GM15510 (cell line): Measurements from ENCODE around the gene B3GNT7.

Experiments used
- POLR2A ChIP-seq: IDR thresholded peaks from 3 replicates; pipeline ENCODE4 v1.6.1; 2011; ENCODE audit warnings: borderline replicate concordance; ENCODE audit not compliant: insufficient read length; ENCODE audit errors: extremely low read depth

Gene B3GNT7

DNA sequence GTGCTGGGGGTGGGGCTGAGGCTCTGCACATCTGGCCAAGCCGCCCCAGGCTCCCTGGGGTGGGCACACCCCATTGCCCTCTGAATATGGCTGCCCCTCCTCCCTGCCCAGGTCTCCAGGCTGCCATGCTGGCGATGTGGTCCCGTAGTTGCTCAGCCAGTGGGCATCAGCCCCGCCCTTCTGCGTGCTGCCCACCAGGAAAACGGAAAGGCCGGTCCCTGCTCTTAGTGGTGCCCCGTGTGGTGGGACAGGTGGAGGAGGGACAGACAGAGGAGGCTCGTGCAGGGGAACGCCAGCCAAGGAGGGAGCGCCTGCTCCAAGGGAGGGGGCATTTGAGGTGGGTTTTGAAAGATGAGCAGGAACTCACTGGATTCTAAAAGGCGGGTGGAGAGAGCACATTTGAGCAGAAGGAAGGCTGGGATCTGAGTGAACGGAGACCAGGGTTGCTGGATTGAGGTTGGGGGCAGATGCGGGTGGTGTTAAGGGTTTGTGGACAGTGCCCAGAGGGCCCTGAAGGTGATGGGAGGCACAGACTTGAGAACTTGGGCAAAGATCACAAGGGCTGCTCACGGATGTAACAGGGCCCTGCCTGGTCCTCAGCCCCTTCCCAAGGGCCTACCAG, 6.7 kb upstream of the B3GNT7 start:
- TF ChIP-seq POLR2A: no peak

DNA sequence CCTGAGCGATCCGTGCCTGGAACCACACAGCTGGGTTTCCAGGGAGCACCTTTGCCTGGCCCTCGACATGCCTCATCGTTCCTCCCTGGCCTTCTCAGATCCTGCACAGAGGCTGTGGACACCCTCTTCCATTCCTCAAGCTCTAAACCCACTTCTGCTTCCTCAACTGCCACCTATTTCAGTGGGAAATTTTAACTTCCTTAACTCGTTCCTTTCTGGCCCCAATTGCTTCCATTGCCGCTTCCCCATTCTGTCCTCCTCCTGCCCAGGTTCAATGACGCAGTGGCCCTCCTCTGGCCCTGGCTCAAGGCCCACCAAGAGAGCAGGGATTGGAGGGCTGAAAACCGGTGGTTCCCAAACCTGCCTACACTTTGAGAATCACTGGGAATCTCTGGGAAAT, 4.8 kb upstream of the B3GNT7 start:
- TF ChIP-seq POLR2A: no peak

DNA sequence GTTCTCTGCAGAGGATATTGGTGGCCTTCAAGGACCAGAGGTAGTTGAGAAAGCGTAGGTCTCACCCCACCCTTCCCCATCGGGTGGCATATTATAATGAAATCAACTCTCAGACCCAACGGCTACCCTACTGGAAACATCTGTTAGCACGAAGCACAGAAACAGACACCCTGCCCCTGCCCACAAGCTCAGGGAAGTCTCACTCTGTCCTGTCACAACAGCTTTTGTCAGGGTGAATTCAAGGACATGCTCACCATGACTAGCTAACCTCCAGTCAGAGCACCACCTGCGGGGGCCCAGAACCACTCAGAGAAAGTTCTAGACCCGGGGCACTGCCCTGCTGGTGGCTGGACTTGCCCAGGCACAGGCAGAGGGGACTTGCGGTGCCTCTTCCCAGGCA, 3.5 kb upstream of the B3GNT7 start:
- no peak for TF ChIP-seq POLR2A

DNA sequence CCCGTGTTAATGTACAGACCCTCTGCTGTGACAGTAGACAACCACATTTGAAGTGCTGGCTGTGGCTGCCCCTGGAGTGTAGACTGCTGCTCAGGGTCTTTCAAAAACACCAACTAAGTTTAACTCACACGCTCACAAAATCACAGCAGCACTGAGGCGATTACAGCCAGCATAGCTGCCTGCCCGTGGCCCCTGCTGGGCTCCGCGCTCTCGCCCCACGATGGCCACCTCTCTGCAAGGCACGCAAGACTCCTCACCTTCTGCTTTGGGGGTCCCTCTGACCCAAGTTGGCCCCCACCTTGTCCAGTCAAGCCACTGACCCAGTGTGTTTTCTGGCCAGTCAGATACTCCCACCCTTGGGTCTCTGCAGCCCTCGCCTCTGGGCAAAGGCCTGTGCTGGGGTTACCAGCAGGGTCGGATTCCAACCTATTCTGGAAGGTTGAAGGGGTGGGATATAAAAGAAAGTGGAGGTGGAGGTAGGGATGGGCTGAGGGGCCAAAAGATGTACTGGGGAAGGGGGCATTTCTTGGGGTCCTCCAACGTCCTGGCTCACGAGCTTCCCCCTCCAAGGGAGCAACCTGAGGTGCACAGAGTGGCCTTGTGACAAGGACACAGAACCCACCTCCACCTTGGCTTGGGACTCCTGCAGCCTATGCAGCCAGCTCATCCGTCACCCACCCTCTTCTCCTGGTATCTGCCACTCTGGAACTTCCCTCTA, 2.9 kb upstream of the B3GNT7 start:
- no peak for TF ChIP-seq POLR2A

DNA sequence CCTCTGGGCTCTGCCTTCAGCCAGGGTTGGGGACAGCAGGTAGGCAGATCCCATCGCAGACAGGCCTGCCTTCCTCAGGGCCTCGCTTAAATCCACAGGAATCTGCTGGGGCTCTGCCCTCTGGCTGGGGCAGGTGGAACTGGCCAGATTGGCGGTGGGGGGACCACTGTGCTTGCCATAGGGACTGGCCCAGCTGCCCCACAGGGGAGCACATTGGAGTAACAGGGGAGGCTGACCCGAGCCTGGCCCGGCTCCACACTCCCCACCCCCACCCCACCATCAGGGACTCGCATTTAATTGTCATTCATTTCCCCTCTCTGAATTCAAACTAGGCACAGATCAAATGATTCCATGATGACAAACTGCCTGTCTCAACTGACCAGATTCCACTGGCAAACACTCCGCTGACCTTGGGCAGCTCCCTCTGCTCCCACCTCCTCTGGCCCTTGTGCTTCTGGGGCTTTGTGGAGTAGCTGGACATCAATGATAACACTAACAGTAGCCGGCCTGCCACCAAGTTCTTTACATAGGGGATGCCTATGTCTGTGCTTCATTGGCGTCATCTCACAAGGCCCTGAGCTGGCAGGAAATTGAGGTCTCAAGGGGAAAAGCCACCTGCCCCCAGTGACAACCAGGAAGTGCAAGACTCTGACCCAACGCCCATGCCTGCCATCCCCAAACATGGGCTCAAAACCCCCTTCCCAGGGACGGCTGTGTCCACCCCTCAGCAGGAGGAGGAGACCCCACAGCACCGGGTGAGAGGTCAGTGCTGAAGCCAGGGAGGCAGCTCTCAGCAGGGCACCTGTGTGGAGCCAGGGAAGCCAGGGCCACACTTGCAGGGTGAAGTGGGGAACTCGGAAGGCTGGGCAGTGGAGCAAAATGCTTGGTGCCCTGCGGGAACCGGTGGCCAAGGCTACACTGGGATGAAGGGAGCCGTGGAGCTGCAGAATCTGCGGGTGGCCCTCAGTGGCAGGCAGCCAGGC, 2.1 kb upstream of the B3GNT7 start:
- peak; percentile 55 for TF ChIP-seq POLR2A

DNA sequence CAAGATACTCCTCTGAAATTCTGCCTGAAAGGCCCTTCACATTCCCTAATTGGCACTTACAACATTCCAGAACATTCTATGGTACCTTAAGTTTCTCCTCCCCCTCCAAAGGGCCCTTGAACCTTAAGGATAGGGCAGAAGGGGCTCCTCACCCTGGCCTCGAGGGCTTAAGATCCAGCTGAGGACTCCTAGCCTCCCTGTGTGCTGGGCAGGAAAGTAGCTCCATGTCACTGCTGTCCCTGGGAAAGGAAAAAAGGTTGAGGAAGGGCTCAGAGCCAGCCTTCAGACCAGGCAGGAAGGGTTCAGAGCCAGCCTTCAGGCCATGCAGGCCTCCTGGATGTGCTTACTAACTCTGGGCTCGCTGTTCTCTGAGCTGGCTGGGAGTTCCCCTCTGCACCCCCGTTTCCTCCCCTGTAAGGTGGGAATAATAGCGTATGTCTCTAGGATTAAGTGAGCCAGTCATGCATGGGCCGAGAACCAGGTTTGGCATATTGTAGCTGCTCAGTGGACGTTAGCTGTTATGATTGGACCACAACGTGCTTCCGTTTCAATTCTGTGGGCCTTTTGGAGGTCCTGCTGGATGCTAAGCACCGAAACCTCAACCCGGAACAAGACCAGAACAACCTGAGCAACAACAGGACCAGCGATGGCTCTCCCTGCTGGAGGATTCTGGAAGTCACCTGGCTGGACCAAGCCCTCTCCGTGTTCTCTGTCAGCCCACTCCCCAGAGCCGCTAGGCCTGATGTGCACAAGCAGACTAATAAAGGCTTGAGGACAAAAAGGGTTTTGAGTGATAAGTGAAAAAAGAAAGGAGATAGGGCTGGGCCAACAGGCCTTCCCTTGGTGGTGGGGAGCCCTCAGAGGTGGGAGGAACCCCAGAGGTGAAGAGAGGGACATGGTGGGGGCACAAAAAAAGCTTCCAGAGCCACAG, 1.0 kb upstream of the B3GNT7 start:
- TF ChIP-seq POLR2A: peak; percentile 55

DNA sequence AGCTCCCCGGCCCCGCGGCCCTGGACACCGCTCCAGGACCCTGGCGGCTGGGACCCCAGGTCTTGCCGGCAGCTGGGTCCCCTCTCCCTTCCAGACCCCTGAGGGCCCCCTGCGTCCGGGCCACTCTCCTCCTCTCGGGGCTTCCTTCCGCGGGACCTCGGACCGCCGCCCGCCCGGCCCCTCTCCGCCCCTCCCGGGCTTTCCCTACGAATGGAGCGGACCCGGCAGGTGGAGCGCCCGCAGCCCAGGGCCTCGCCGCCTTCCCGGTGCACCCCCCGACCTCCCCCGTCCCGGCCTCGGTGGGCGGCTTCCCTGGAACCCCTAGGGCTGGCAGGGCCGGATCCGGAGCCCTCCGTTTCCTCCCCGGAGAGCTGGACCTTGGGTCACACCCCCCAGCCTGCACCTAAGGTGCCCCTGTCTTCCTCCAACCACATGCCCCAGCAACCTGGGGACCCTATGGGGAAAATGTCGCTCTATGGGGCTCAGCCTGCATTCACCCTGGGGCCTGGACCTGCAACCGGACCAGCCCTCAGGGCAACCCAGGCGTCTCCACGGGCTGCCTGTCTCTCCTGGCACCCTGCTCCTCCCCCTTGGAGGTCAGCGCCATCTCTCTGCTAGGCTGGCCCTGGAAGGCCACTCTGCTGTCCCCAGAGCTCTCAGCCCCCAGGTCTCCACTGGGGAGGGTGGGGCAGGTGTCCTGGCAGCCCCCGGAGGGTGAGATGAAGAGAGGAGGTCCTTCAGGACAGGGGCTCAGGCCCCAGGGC, 730 bp downstream of the B3GNT7 start:
- no peak for TF ChIP-seq POLR2A

DNA sequence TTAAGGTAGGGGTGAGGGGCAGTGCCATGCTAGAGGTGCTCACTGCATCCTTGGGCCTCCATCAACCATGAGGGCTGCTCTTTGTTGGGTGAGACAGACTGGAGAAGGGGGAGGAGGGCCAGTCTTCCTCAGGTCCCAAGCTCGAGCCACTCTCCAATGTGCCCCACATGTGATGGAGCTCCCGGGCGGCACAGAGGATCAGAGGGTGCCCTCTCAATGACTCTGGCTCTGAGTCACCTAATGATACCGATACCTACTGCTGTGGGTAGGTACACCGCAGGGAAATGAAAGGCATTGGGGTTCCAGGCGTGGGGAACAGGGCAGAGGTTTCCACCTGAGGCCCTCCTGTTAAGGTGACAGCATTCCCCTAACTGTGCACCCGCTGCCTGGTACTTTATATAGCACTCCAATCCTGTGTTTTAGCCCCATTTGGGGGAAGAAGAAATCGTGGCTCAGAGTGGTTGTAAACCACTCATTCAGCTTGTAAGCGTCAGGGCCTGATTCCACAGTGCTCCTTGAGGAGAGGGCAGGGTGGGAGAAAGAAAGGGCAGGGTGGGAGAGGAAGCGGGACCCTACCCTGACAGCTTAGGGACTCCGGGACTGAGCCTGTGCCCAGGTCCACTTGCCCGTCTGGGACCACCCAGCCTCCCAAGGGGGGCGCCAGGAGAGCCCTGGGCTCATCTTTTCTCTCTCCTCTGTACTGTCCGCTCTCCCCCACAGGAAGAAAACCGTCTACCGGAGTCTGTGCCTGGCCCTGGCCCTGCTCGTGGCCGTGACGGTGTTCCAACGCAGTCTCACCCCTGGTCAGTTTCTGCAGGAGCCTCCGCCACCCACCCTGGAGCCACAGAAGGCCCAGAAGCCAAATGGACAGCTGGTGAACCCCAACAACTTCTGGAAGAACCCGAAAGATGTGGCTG, 1.8 kb downstream of the B3GNT7 start:
- TF ChIP-seq POLR2A: no peak

DNA sequence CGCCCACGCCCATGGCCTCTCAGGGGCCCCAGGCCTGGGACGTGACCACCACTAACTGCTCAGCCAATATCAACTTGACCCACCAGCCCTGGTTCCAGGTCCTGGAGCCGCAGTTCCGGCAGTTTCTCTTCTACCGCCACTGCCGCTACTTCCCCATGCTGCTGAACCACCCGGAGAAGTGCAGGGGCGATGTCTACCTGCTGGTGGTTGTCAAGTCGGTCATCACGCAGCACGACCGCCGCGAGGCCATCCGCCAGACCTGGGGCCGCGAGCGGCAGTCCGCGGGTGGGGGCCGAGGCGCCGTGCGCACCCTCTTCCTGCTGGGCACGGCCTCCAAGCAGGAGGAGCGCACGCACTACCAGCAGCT, 2.4 kb downstream of the B3GNT7 start:
- TF ChIP-seq POLR2A: no peak

DNA sequence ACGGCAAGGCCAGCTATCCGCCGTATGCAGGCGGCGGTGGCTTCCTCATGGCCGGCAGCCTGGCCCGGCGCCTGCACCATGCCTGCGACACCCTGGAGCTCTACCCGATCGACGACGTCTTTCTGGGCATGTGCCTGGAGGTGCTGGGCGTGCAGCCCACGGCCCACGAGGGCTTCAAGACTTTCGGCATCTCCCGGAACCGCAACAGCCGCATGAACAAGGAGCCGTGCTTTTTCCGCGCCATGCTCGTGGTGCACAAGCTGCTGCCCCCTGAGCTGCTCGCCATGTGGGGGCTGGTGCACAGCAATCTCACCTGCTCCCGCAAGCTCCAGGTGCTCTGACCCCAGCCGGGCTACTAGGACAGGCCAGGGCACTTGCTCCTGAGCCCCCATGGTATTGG, 3.1 kb downstream of the B3GNT7 start:
- no peak for TF ChIP-seq POLR2A

DNA sequence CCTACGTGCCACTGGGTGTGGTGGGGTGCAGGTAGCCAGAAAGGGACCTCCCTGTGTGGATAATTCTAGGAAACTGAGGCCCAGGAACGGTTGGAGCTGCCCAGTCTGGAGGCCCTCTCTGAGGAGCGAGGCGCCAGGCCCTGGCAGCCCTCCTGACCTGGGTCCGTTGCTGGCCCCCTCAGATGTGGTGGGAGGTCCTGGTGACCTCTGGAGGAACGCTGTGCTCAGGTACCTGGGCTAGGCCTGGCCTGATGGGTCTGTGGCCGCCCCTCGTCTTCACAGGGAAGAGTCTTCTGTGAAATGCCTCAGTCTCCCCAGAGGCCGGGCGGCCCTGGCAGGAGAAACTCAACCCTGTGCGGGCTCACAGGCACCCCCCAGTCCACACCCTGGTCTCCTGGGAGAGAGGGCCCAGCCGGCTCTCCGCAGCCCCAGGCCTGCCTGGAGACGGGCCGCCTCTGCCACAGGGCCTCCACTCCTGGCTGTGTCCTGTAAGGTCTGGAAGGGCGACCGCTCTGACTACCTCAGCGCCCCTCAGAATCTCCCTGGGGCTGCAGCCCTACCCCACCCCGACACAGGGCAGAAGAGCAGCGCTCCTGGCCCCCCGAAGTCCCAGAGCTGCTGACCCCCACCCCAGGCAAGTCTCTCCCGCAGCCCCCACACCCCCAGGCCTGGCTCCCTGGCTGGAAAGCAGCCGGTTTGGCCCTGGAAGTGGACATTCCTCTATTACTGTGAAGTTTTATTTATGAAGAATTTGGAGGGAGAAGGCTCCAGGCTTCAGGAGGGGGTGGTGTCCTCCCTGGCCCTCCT, 3.7 kb downstream of the B3GNT7 start:
- TF ChIP-seq POLR2A: no peak

DNA sequence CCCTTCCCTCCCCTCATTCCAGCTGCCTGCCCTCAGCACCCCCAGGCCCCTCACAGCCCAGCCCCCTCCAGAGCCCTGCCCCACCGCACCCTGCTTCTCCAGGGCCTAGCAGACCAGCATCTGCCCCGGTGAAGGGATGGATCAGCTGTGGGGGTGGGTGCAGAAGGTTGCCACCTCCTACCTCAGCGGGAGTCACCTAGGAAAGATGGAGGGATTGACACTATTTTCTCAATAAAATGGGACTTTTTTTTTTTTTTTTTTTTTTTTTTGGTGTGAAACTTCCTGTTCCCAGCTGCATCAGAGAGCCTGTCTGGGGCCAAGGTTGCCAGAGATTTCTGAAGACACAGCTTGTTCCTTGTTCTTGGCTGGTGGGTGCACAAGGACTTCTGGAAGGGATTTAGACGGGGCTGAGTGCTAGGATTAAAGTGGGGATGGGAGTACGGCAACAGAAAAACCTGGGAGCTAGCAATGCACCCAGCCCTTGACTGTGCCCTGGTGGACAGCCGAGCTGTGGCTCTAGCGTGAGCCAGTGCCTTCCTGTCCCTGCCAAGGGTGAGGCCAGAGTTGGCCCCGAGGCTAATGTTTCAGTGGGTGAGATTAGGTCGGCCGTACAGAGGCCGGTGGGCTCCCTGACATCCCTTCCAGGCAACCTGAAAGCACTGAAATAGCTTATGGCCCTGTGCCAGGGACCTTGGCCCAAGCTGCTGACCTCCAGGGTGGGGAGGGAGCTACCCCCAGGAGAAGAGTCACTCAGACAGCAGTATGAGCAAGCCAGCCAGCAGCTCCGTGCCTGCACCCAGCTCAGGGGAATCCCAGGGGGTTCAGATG, 4.6 kb downstream of the B3GNT7 start:
- TF ChIP-seq POLR2A: no peak

DNA sequence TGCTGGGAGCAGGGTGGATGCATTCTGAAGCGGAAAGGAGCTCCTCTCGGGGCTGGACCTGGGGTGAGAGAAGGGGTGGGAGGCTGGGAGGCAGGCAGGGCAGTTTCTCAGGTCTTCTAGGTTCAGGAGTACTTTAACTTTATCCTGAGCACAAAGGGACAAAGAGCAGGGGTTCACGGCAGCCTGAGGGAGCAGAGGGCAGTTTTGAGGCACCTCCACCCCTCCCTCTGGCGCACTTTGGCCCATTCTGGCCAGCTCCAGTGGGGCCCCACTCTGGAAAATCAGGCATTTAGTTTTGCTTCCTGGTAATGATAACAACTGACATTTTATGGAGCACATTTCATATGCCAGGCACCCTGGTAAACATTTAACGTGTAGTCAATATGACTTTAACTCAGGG, 14.3 kb downstream of the B3GNT7 start:
- no peak for TF ChIP-seq POLR2A
